ENCODE results near the gene TMC6. TPM values are rescaled to one million over a fixed set of nuclear protein-coding genes. Genes with fewer than 3 reads are reported as not detected.
A peak's percentile ranks its signal among the peaks of the same experiment; 100 is the strongest.

The TMC6 gene
- total and polyA plus RNA-seq, 2 of the 13 experiments (the other 11 are each of a cell fraction or from before 2014, with no cell fraction given): 48.4 to 99.1 TPM

- TF ChIP-seq SCMH1 (CRISPR knock-in tag; IDR thresholded peaks at IDR 0.05; ENCODE audit: borderline replicate concordance) (no peak), HCFC1 (IDR thresholded peaks at IDR 0.05; ENCODE audit: low read depth, low read length) (no peak), ATF7 (IDR thresholded peaks at IDR 0.05) (no peak), ATF7 (CRISPR knock-in tag; IDR thresholded peaks at IDR 0.05) (no peak), ZNF777 (CRISPR knock-in tag; IDR thresholded peaks at IDR 0.05) (no peak), MIER2 (CRISPR knock-in tag; IDR thresholded peaks at IDR 0.05) (no peak), ZNF556 (CRISPR knock-in tag; IDR thresholded peaks at IDR 0.05; ENCODE audit: borderline replicate concordance) (0 out of 2 replicates have a peak, but pooled peaks have one; percentile 42), ZNF234 (CRISPR knock-in tag; conservative IDR thresholded peaks at IDR 0.05) (no peak), GABPB1 (CRISPR knock-in tag; IDR thresholded peaks at IDR 0.05) (no peak), EEA1 (CRISPR knock-in tag; IDR thresholded peaks at IDR 0.05; ENCODE audit: borderline replicate concordance) (no peak), TRAFD1 (CRISPR knock-in tag; IDR thresholded peaks at IDR 0.05; ENCODE audit: borderline replicate concordance) (no peak), E2F5 (CRISPR knock-in tag; conservative IDR thresholded peaks at IDR 0.05) (no peak), ZBTB2 (CRISPR knock-in tag; IDR thresholded peaks at IDR 0.05; ENCODE audit: low read depth) (no peak), ZNF766 (CRISPR knock-in tag; IDR thresholded peaks at IDR 0.05; ENCODE audit: borderline replicate concordance) (peak; percentile 32; the same call in 1 of the 2 replicates), TEF (CRISPR knock-in tag; IDR thresholded peaks at IDR 0.05) (no peak), KMT2A (CRISPR knock-in tag; IDR thresholded peaks at IDR 0.05) (no peak), HOXA7 (CRISPR knock-in tag; IDR thresholded peaks at IDR 0.05) (no peak), ZBED4 (CRISPR knock-in tag; IDR thresholded peaks at IDR 0.05; ENCODE audit: borderline replicate concordance) (no peak), TAF15 (IDR thresholded peaks at IDR 0.05; ENCODE audit: low read depth, low read length, poor library complexity, severe bottlenecking) (no peak), SMC3 (IDR thresholded peaks at IDR 0.05; ENCODE audit: low read length) (peak; percentile 24; the same call in 1 of the 2 replicates)
Measured at GRCh38 chr17:78176548-78177025, 48.0 kb upstream of the TMC6 start (continued).

Measured in HepG2 (cell line).